Dendritic cell treated with granulocyte-macrophage colony-stimulating factor and Interleukin-4, amounts not matched to agents 40 ng/mL and 50 ng/mL, for 4 days (primary cell): ENCODE data around the gene HIPK1.

Experiments used
- H3K27ac Mint-ChIP-seq: one replicate; pipeline ENCODE4 v1.8.0; 2022; ENCODE audit warnings: mild to moderate bottlenecking, mixed read lengths
- H3K27me3 Mint-ChIP-seq: one replicate; pipeline ENCODE4 v1.8.0; 2022; ENCODE audit warnings: mild to moderate bottlenecking, mixed read lengths
- H3K36me3 Mint-ChIP-seq: one replicate; pipeline ENCODE4 v1.8.0; 2022; ENCODE audit warnings: low read depth, mixed read lengths
- H3K4me1 Mint-ChIP-seq: one replicate; pipeline ENCODE4 v1.8.0; 2022; ENCODE audit warnings: low read depth, mixed read lengths
- H3K4me3 Mint-ChIP-seq: one replicate; pipeline ENCODE4 v1.8.0; 2022; ENCODE audit warnings: mild to moderate bottlenecking, moderate library complexity, mixed read lengths
- H3K9me3 Mint-ChIP-seq: one replicate; pipeline ENCODE4 v1.8.0; 2022; ENCODE audit warnings: mixed read lengths
- intact Hi-C: fragments of 100-400 bp; cut with micrococcal nuclease; formaldehyde crosslinking; loops from one replicate; pipeline ENCODE4 v1.15.0; 2022

HIPK1 gene

GRCh38 chr1:113903501-113904292, 25.4 kb upstream of the HIPK1 start:
- intact Hi-C loops = loop anchor here (1.0 to 5.0 kb wide), 2 partner anchors 46 to 68 kb away; no protein-coding TSS in a partner anchor
- H3K4me1 Mint-ChIP-seq = peaks cover 61% of the 10 kb centered on the region
- H3K27ac Mint-ChIP-seq = peak overlapping the region; percentile 90
- H3K4me3 Mint-ChIP-seq = peak overlapping the region; percentile 97
- no peaks in the 10 kb centered on the region for H3K27me3 Mint-ChIP-seq
- H3K36me3 Mint-ChIP-seq = peaks cover 62% of the 10 kb centered on the region
- H3K9me3 Mint-ChIP-seq = no peaks in the 10 kb centered on the region

- Mint-ChIP-seq H3K36me3 (peaks cover 60% of the 10 kb centered on the region), H3K9me3 (no peaks in the 10 kb centered on the region)
These were observed 24.8 kb upstream of the HIPK1 start for GRCh38 chr1:113904293-113904673.

GRCh38 chr1:113904674-113905434, 24.3 kb upstream of the HIPK1 start, which contains the start of the genes AP4B1 and DCLRE1B:
TSS of gene AP4B1 (minus strand) at chr1:113904799. CDS start at chr1:113904717, 82 bp downstream.
TSS of gene DCLRE1B (plus strand) at chr1:113905326. CDS start at chr1:113905587, 261 bp downstream.
- intact Hi-C loops = loop anchor here (1.0 to 5.0 kb wide), 5 partner anchors 24 to 146 kb away; partner anchors contain the start of genes HIPK1, PHTF1 and RSBN1
- H3K4me3 Mint-ChIP-seq = peak within 1 kb of the TSS; percentile 97
- H3K4me1 Mint-ChIP-seq = peaks cover 60% of the 10 kb centered on the region
- peak within 1 kb of the TSS; percentile 90 for H3K27ac Mint-ChIP-seq
- H3K27me3 Mint-ChIP-seq = no peaks in the 10 kb centered on the region
- peaks cover 60% of the 10 kb centered on the region for H3K36me3 Mint-ChIP-seq
- H3K9me3 Mint-ChIP-seq = no peaks in the 10 kb centered on the region

More at GRCh38 chr1:113904293-113904673, 24.8 kb upstream of the HIPK1 start:
- H3K4me3 Mint-ChIP-seq = peak overlapping the region; percentile 97
- intact Hi-C loops = loop anchor here (1.0 to 5.0 kb wide), 2 partner anchors 47 to 69 kb away; no protein-coding TSS in a partner anchor
- H3K4me1 Mint-ChIP-seq = peaks cover 58% of the 10 kb centered on the region
- peak overlapping the region; percentile 90 for H3K27ac Mint-ChIP-seq
- H3K27me3 Mint-ChIP-seq = no peaks in the 10 kb centered on the region

GRCh38 chr1:113905435-113905861, 23.7 kb upstream of the HIPK1 start:
- intact Hi-C loops = loop anchor here (1.0 kb wide), 3 partner anchors 24 to 146 kb away; partner anchors contain the start of genes HIPK1, PHTF1 and RSBN1
- Mint-ChIP-seq H3K27ac (peak overlapping the region; percentile 90), H3K4me1 (peaks cover 66% of the 10 kb centered on the region)

GRCh38 chr1:113912594-113913311, 16.4 kb upstream of the HIPK1 start:
- Mint-ChIP-seq H3K36me3 (peaks cover 78% of the 10 kb centered on the region), H3K9me3 (no peaks in the 10 kb centered on the region), H3K27ac (no peak overlapping the region), H3K4me1 (peaks cover 39% of the 10 kb centered on the region), H3K27me3 (no peaks in the 10 kb centered on the region), H3K4me3 (no peak overlapping the region)
- intact Hi-C loops = no loop called here

More at GRCh38 chr1:113905435-113905861, 23.7 kb upstream of the HIPK1 start:
- Mint-ChIP-seq H3K27me3 (no peaks in the 10 kb centered on the region), H3K4me3 (peak overlapping the region; percentile 97), H3K9me3 (no peaks in the 10 kb centered on the region), H3K36me3 (peaks cover 60% of the 10 kb centered on the region)

GRCh38 chr1:113913312-113913668, 15.8 kb upstream of the HIPK1 start:
- Mint-ChIP-seq H3K9me3 (no peaks in the 10 kb centered on the region), H3K27me3 (no peaks in the 10 kb centered on the region), H3K27ac (no peak overlapping the region), H3K36me3 (peaks cover 72% of the 10 kb centered on the region), H3K4me3 (no peak overlapping the region), H3K4me1 (peaks cover 33% of the 10 kb centered on the region)
- intact Hi-C loops = no loop called here

GRCh38 chr1:113913887-113914664, 15.0 kb upstream of the HIPK1 start:
- intact Hi-C loops = no loop called here
- no peak overlapping the region for H3K4me3 Mint-ChIP-seq
- peaks cover 26% of the 10 kb centered on the region for H3K4me1 Mint-ChIP-seq
- no peak overlapping the region for H3K27ac Mint-ChIP-seq
- H3K9me3 Mint-ChIP-seq = no peaks in the 10 kb centered on the region
- H3K36me3 Mint-ChIP-seq = peaks cover 64% of the 10 kb centered on the region
- no peaks in the 10 kb centered on the region for H3K27me3 Mint-ChIP-seq

- H3K36me3 Mint-ChIP-seq = peaks cover 38% of the 10 kb centered on the region
- peaks cover 11% of the 10 kb centered on the region for H3K4me1 Mint-ChIP-seq
- H3K27me3 Mint-ChIP-seq = no peaks in the 10 kb centered on the region
- intact Hi-C loops = no loop called here
- H3K4me3 Mint-ChIP-seq = no peak overlapping the region
- no peak overlapping the region for H3K27ac Mint-ChIP-seq
- no peaks in the 10 kb centered on the region for H3K9me3 Mint-ChIP-seq
These were observed 12.2 kb upstream of the HIPK1 start for GRCh38 chr1:113916974-113917373.

GRCh38 chr1:113917400-113918082, 11.6 kb upstream of the HIPK1 start:
- intact Hi-C loops = no loop called here
- H3K4me3 Mint-ChIP-seq = no peak overlapping the region
- no peak overlapping the region for H3K27ac Mint-ChIP-seq
- H3K4me1 Mint-ChIP-seq = peaks cover 11% of the 10 kb centered on the region
- peaks cover 32% of the 10 kb centered on the region for H3K36me3 Mint-ChIP-seq
- H3K9me3 Mint-ChIP-seq = no peaks in the 10 kb centered on the region
- H3K27me3 Mint-ChIP-seq = no peaks in the 10 kb centered on the region

- Mint-ChIP-seq H3K4me1 (peaks cover 11% of the 10 kb centered on the region), H3K9me3 (no peaks in the 10 kb centered on the region), H3K27me3 (no peaks in the 10 kb centered on the region), H3K4me3 (no peak overlapping the region), H3K27ac (no peak overlapping the region), H3K36me3 (peaks cover 25% of the 10 kb centered on the region)
- intact Hi-C loops = no loop called here
These were observed 10.9 kb upstream of the HIPK1 start for GRCh38 chr1:113918243-113918642.

- Mint-ChIP-seq H3K27ac (peak overlapping the region; percentile 68), H3K9me3 (no peaks in the 10 kb centered on the region), H3K4me3 (no peak overlapping the region)
These were observed 6.2 kb upstream of the HIPK1 start for GRCh38 chr1:113922957-113923356.

GRCh38 chr1:113924473-113924872, 4.7 kb upstream of the HIPK1 start:
- Mint-ChIP-seq H3K27me3 (no peaks in the 10 kb centered on the region), H3K4me3 (no peak overlapping the region), H3K9me3 (no peaks in the 10 kb centered on the region), H3K4me1 (peaks cover 51% of the 10 kb centered on the region), H3K27ac (peak overlapping the region; percentile 65), H3K36me3 (peaks cover 13% of the 10 kb centered on the region)
- intact Hi-C loops = no loop called here

More at GRCh38 chr1:113922957-113923356, 6.2 kb upstream of the HIPK1 start:
- intact Hi-C loops = no loop called here
- H3K27me3 Mint-ChIP-seq = no peaks in the 10 kb centered on the region
- peaks cover 44% of the 10 kb centered on the region for H3K4me1 Mint-ChIP-seq
- H3K36me3 Mint-ChIP-seq = no peaks in the 10 kb centered on the region
